ENCODE results near the gene ANKS3.

The ANKS3 gene

DNA sequence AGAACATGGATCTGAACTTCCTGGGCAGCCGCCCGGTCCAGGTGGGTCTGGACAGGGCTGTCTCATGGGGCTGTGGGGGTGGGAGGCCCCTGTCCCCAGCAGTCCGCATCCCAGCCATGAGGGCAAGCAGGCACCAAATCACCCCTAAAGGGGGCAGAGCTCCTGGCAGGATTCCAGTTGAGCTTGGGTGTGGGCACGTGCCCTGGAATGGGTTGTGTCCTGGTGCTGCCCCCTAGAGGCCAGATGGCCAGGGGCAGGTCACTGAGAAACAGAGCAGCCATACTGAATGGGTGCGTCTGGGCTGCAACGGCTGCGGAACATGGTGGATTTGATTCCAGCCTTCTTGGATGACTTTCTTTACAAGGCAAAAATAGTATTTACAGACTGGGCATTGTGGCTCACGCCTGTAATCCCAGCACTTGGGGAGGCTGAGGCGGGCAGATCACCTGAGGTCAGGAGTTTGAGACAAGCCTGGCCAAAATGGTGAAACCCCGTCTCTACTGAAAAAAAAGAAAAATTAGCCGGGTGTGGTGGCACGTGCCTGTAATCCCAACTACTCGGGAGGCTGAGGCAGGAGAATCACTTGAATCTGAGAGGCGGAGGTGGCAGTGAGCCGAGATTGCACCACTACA, 83.5 kb downstream of the ANKS3 start:
- DNase-seq (ENCODE audit: low read depth in 3 of 3, low spot score in 1 of 3) = peak; percentile 30 to 67 (median 39)

GRCh38 chr16:4649744-4650442, 84.2 kb downstream of the ANKS3 start:
- DNase-seq (ENCODE audit: low read depth in 3 of 3, low spot score in 1 of 3) = no peak

GRCh38 chr16:4648917-4649316, 85.2 kb downstream of the ANKS3 start:
- DNase-seq (ENCODE audit: low read depth in 3 of 3, low spot score in 1 of 3) = no peak

DNA sequence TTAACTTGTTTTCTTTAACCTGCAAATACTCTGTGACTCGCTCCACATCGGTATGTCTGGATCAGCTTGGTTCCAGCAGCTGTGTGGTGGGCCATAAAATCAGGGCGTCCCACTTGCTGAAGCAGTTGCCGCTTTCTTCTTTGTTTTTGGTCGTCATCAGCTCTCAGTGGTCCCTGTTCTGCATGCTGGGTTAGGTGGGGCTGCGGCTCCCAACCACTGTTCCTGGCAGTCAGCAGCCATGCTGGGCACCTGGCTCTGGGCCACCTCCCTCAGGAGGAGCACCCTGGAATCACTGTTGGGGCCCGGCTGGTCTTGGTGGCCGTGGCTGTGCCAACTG, 86.5 kb downstream of the ANKS3 start:
- DNase-seq (ENCODE audit: low read depth in 3 of 3, low spot score in 1 of 3) = no peak

GRCh38 chr16:4646773-4647643, 87.1 kb downstream of the ANKS3 start:
- no peak for DNase-seq (ENCODE audit: low read depth in 3 of 3, low spot score in 1 of 3)
